Hematopoietic multipotent progenitor cell treated with erythropoietin and hydrocortisone succinate and interleukin-3 and kit ligand, for 6 days (in vitro differentiated cells): Measurements from ENCODE around the gene CADPS.
"Not testable (repeated sequence)": the region's sequence is repeated elsewhere in the genome, so short reads cannot be mapped to it uniquely, and the experiment has no call there.

Experiments
- DNase-seq: peaks from one replicate; pipeline ENCODE4 v3.0.0-alpha.2; 2015

The CADPS gene

DNA sequence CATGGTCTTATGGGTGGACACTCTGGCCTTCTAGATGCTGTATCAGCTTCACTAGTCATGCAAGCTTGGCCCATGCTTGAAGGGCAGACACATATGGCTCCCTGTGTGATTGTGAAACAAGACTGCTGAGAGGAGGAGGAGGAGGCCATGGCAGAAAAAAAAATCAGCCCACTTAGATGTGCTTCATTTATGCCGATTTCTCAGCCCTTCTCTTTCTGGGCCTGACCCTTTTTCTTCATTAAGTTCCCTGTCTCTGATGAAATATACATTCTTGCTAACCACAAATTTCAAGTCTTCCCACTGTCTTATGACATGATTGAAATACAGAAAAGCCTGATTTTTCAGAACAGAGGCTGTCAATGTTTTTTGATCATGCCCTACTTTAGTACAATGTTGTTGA is 288.9 kb downstream of the CADPS start:
- DNase-seq, result no peak

DNA sequence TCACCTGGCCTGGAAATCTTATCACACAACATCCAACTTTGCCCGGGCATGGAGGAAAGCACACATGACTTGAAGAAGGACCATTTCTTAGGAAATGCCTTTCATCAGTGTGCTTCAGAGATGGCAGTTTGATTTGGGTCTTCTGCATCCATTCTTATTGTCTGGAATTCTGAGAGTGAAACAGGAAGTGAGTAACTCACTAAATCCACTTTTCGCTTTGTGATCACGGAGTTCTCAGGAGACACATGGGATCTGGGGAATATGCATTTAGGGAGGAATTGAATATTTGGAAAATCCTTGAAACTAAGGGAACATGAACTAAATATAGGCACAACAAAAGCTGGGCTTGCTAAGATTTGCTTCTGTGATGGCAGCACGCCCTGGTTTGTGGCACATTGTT is 289.4 kb downstream of the CADPS start:
- no peak for DNase-seq

DNA sequence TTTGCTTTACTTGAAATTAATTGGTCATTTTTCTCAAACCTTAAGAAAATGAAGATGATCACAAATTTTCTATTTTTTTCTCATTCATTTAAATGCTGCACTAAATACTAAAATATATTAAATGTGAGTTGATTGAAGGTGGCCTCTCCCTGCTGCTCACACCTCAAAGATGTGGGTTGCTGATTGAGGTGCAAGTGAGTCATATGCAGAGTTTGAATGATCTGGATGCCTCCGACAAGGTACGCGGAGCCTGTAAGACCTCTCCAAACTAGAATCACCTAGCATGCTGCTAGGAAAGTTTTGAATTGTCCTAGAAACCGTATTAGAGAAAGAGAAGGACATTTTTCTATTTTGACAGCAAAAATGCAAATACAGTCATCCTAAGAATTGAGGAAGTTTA is 290.6 kb downstream of the CADPS start:
- no peak for DNase-seq

DNA sequence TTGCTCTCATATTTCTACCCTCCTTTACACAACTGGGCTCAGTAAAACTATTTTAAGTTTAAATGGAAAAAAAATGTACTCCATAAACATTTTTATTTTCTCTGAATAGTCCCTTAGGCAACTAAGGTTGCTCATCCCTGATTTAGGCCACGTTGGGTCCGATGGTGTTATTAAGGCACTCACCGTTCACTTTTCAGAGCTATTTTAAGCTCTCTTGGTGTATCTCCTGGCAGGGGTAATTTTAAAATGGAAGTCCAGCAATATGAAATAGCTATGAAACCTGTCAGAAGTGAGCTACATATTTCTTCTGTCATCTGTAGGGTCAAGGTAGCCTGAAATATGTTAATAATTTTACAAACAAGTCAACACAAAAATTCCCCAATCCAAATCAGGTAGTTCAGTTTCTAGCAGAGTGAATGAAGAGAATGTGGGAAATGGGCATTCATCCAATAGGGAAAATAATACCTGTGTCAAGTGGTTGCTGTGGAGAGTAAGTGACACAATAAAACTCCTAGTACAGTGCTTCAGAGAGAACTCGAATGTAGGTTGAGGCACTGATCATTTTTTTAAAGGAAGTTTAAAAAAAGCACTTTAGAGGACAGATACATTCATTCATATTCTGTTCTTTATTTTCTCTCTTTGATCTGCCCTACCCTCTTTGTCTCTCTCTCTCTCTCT is 292.6 kb downstream of the CADPS start:
- no peak for DNase-seq

DNA sequence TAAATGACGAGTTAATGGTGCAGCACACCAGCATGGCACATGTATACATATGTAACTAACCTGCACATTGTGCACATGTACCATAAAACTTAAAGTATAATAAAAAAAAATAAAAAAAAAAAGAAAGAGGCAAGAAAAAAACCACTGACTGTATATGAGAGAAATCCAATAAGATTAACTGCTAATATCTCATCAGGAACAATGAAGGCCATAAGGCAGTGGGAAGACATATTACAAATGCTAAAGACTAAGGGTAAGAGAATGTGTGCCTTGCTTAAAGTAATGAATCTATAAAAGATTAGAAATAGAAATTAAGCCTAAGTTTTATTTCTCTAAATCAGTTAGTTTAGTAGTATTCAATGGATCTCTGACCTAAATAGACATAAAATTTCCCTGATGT is 294.7 kb downstream of the CADPS start:
- not testable (repeated sequence) for DNase-seq

DNA sequence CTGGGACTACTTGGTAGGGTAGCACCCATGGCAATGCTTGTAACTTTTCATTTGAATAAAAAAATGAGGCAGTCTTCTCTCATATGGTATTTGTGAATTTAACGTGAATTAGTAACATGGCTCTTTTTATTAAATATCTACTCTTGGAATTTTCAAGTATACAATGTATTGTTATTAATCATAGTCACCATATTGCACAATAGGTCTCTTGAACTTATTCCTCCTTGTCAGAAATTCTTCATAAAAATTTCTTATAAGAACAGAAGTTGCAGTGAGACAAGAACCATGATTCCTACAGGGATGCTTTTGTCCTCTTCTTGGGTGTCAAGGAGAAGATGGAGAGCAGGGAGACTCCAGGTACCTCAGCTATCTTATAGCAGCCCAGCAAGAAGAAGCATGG is 298.1 kb downstream of the CADPS start:
- DNase-seq, result no peak

DNA sequence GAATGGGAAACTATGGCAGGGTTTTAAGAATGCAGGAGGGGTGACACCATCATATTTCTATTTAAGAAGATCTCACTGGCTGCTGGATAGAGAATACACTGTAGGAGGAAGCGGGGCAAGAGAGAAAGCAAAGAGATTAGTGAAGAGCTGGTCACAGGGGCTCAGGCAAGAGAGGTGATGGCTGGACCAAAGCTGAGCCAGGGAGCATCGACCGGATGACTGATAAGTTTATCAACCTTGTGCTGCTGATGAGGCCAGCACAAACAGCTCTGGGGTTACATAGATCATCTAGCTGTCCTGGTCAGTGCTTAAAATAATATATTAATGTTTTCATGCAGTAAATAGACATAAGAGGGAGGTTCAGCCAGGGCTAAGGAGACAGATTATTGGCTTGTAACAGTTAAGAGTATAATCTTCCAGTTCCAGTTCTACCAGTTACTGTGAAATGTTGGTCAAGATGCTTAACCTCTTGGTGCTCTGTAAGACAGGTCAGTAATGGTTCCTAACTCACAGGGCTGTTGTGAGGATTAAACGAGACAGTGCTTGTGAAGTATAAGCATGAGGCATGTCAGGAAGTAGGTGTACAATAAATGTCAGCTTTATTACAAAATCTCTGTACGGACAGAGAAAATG is 300.8 kb downstream of the CADPS start:
- no peak for DNase-seq

DNA sequence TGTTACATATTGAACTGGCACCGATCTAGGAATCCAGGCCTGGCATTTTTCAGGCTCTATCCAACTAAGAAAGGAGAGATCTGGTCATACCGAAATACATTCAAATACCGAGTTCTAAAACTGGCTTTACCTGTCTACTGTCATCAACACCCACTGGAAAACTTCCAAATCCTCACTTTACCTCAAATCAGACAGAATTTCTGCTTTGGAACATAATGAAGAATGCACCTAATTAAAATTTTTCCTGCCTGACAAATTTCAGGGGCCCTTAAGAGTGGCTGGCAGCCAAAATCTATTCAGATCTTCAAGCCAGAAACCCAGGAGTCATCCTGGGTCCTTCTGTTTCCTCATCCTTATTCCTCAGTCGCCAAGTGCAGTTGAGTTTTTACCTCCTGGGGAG is 303.3 kb downstream of the CADPS start:
- DNase-seq, result no peak

DNA sequence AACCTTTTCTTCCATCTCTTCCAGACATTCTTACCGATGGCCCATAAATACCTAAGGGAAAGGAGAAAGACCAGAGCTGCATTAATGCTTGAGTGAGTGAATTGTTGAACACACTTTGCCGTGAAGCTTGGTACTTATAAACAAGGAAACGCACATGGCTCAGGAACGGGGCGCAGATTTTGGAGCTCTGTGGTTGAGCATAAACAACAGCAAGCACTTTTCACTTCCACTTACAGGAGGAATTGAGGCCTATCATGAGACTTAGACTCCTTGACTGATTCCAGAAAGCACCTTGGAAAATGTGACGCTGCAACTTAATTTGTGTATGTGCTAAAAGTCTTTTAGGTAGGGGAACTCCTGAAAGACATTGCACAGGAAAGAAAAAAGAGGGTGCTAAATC is 304.3 kb downstream of the CADPS start:
- no peak for DNase-seq

DNA sequence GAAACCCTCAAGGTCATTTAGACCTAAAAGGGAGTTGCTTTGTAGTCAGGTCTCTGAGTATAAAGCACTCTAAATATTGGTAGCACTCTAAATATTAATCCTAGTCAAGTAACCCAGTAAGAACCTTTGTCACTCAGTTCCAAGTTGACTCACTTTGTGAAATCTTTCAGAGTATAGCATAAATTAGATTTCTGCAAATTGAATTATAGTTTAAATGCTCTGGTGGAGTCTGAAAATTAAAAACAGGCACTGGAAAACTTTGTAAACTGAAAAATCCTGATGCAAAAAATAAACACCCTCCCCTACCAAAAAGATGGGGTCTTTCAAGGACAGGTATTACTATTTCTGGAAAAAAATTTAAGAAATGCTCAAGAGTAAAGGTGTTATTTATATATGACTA is 305.6 kb downstream of the CADPS start:
- DNase-seq, result no peak

DNA sequence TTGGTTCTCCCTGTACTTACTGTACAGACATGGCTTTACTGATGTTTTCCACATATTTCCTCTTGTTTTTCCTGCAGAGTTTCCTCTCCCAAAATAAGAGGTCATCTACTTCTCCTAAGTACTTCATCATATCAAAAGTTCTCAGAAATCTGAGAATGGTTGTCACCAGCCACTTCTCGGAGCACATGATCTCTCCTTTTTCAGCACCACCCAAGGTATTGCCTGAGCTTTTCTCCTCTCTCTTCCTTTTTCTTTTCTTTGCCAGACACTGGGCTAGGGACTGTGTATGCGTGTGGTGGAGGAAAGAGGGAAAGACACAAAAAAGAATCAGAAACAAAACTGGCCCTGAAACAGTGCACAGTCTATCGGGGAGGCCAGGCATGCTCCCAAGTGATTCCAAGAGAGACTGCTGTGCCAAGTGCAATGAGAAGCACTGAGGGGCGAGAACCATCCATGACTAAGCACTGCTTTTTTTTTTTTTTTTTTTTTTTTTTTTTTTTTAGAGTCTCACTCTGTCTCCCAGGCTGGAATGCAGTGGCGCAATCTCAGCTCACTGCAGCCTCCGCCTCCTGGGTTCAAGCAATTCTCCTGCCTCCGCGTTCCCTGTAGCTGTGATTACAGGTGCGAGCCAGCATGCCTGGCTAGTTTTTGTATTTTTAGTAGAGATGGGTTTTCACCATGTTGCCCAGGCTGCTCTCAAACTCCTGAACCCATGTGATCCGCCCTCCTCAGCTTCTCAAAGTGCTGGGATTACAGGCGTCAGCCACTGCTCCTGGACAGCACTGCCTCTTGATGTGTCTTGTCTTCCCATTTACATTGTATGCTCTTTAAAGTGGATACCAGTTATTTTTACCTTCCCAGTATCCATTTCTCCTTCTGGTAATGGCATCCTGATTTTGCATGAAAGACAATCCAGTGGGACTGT is 307.9 kb downstream of the CADPS start:
- no peak for DNase-seq

DNA sequence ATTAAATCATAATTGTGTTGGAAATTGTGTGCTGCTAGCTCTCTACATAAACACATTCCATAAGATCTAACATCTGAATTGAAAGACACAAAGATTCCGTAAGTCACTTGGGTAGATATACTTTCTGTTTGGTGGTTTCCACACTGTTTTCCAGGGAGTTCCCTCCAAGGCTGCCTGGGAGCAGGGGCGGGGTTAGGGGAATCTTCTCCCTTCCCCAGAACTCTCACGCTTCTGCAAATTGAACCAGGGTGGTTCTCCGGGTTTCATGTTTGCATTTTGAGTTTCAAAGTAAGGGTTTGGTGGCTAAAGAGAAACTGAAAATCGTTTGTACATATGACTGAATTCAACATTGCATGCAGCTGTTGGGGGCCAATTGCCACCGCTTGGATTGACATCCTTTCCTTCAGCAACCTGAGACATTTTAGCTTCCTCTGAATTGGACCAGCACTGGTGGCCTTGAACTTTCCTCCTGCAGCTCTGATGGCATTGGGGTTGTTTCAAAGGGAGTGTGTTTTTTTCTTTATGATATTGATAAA is 309.1 kb downstream of the CADPS start:
- no peak for DNase-seq

DNA sequence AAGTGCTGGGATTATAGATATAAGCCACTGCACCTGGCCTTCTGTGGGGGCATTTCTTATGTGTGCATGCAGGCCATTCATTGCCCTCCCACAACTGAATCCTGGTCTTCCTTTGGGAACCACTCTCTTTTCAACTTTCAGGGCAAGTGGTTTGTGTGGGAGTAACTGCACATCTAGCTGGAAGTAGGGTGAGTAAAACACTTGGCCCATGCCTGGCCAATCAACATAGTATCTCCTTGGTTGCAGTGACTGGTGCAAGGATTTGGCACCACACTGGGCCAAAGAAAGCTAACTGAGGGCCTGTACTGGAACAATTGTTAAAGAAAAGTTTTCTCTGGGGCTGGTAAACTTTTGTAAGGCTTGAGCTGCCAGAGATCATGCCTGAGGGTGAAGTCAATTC is 312.6 kb downstream of the CADPS start:
- DNase-seq, result no peak

DNA sequence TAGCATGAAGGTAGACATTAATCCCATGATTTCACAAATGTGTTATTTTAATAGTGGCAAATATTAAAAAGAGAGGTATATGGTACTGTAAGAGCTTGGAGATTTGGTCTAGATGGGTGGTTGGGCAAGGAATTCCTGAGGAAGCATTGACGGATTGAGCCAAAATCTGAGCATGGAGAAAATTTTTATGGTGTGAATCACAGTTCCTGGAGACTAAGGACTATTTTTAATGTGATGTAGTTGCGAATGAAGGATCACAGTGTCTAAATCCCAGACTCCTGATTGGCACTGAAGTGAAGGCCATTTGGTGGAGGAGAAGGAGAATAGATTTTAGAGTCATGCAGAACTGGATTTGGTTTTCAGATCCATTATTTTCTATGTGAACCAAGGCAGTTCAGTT is 313.2 kb downstream of the CADPS start:
- DNase-seq, result no peak

DNA sequence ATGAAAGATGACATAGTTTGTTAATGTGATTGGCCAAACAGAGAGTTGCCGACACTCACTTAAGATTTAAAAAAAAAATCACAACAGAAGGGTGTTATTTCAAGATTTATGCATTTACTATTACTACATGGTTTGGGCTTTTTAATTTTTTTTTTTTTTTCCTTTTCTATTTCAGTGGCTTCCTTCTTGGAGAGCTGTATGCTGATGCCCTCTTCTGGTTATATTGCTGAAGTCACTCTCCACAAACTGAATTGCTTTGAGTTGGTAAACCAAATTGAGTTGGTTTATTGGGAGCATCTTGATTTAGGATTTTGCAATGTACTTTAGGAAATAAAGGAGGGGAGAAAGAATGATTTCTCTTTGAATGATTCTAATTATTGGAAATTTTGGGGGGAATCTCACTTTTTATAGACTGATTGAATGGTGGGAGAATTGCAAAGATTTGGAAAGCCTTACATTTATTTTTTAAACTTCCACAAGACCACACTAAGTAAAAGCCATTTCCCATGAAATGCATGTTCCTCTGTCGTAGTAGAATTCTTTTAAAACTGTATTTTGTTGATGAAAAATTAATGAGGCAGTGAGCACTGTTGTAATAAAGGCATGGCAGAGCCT is 315.3 kb downstream of the CADPS start:
- peak; percentile 10 for DNase-seq

DNA sequence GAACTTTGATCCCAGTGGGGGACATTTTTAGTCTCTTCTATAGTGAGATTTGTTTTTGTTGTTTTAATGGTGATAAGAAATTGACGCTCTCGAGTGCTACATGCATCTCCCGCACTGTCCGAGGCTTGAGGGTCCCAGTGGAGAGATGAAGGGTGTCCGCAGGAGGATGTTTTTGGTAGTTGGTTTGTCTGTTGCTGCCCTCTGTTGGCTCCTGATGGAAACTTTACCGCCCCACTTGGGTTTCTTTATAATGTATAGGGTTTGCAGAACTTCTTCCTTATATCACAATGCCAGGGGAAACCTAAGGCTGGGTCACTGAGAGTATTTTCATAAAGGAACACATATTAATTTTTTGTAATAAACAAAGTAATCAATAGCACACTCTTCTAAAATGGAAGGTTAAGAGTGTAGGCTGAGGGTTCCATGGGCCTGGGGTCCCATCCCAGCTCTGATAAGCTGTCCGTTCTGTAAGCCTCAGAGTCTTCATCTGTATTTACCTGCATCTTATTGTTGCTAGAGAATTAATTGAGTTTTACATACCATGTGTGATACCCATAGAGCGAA is 316.6 kb downstream of the CADPS start:
- DNase-seq, result peak; percentile 32

DNA sequence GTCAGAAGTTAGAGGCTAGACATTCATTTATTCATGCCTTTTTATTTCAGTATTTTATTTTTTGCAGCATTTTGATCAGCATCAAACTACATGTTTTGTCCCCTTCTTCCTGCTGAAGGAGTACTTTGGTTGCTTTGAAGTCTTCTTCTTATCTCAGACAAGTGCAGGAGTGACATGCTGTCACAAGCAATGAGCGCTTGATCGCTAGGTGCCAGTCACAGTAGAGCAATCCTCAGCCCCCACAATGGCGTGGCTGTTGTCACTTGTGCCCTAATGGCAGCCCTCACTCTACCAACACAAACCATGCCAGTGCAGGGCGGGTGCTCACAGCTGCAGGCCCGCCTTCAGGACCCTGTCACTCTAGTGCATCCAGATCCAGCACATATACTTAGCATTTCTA is 317.2 kb downstream of the CADPS start:
- no peak for DNase-seq

DNA sequence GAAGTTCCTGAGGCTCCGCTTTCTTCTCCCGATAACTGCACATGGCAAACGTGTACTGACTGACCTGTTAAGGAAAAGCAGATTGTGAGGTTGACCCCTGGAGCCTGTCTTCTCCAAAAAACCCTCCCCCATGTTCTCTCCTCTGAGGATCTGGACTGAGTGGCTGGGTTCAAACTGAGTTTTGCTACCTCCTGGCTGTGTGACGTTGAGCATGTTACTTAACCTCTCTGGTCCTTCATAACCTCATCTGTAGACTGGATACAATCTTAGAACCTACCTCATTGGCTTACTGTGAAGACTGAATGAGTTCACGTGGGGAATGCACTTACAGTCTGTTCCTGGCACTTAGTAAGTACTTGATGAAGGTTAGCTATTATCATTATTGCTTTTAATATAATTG is 317.8 kb downstream of the CADPS start:
- no peak for DNase-seq

DNA sequence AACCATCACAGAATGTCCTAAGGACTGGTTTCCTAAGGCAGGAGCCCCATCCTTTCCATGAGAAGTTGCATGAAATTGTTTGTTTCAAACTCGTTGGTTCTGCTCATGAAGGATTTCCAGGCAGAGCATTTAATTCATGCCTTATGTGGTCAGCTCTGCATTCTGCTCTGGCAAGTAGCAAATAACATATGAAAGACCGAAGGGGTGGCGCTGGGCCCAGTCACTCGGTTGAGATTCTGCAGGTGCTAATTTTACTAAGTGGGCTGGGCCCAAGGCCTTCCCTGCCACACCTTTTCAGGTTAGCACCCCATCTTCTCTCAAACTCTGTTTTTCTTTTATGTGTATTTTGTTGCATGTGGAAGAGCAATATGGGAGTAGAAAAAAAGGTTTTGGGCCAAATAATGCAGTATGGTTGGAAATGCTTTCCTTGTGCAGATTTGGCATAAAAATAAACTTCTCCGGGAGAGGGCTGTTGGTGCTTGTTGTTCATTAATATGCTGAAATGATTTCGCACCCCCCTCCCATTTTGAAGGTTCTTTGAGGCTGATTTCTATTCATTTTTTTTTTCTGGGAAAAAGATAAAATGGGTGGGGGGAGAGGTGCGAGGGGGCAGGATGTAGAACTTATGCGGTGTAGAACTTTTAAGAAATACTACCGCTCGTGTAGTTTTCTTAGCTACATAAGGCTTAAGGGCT is 318.9 kb downstream of the CADPS start:
- no peak for DNase-seq

DNA sequence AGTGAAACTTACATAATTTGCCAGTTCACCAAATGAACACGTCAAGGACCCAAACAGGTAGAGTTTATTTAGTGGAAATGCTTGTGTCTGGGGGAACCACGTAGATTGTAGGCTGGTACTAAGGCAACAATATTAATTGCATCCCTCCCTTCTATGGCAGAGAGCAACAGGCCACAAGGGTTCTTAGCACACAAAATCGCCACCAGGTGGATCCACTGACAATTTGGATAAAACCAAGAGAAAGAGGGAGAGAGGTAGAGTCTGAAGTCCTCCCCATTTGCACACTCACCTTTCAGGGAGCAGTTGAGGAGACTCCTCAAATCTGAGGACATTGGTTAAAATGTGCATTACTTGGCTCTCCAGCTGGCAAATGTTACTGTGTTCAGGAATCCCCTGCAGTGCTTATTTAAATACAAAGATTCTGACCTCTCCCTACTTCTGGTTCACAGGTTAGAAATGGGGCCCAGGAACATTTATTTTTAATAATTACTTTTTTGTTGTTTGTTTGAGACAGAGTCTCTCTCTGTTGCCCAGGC is 320.9 kb downstream of the CADPS start:
- DNase-seq, result peak; percentile 1

DNA sequence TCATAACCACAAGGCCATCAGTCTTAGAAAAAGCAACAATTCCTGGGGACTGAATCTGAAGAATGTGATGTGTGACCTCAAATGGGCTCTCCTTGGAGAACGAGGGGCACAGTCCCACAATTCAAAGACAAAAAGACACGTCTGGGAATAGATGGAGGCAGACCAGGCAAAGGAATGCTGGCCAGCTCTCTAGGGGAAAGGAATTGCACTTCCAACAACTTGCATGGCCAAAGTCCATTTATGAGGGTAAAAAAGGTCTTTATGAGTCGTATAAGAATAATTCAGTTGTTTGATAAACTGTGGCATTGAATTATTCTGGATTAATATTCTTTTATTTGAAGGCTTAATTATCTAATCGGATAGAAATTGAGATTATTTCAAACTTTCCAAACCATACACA is 321.4 kb downstream of the CADPS start:
- no peak for DNase-seq

DNA sequence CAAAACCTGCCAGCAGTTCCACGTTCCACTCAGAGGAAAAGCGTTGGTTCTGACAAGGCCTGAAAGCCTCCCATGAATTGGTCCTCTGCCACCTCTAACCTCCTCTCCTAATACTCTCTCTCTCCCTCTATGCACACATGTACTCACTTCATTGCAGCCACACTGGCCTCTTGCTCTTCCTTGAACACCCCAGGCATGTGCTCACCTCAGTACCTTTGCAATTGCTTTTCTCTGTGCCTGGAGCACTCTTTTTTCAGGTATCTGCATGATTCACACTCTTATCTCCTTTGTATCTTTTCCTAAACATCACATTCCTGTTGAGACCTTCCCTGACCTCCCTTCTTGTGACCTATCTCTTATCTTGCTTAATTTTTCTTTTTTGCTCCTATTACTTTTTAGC is 323.7 kb downstream of the CADPS start:
- DNase-seq, result no peak
